GM18507 (cell line): Measurements from ENCODE around the gene NRAP.

Source experiments
- DNase-seq: peaks from one replicate; pipeline ENCODE4 v3.0.0; 2011; ENCODE audit warnings: low read depth; ENCODE audit not compliant: insufficient read length; ENCODE audit errors: extremely low spot score
- FAIRE-seq: peaks from 2 replicates; lab custom pipeline; 2011; peaks lifted over from hg19 to GRCh38; lab: Jason Lieb, UNC

NRAP gene

DNA sequence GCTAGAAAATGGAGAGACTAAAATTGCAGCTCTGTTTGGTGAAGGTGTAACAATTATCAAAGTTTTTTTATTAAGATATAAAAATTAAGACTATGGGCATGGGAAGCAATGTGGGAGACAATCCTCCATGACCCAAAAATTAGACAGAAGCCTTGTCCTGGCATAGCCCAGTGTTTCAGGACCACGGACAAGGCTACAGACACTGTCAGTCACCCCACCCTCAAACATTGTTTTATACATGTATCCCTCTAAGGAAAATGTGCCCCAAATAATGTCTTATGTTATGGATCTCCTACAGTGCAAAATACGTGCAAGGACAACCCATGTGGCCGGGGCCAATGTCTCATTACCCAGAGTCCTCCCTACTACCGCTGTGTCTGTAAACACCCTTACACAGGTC lies 87.0 kb downstream of the NRAP start:
- no peak for DNase-seq
- FAIRE-seq: no peak

DNA sequence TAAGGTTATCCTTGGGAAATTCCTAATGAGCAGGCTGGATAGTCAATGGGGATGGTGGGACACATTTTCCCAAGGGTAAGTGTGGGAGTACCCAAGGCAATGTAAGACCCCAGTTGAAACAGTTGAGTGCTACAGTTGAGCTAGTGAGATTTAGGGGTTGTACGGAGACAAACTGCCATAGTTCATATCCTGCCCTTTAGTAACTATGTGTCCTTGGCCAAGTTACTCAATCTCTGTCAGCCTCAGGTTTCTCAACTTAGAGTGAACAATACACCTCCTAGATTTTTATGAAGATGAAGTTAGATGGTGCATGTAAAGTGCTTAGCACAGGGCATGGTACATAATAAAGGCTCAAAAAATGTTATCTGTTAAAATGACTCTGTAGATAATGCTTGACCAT lies 90.5 kb downstream of the NRAP start:
- DNase-seq (no peak), FAIRE-seq (no peak)

- DNase-seq: no peak
- no peak for FAIRE-seq
These were observed 91.1 kb downstream of the NRAP start for GRCh38 chr10:113572520-113573290.

DNA sequence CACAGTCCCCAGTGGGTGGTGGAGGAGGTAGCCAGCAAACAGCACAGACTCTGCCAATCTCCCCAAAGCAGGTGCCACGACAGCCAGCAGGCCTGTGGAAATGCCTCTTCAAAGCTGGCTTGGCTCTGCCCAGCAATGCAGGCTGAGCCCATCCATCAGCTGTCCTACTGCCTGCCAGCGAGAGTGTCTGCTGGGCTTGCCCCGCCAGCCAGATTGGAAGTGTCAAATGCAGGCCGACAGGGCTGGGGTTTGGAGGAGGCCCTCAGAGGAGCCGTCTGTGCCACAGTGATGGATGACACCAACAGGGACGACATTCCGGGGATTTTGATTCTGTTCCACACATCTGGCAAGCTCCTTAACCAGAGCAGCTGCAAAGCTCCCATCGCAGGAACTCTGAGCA lies 94.3 kb downstream of the NRAP start:
- DNase-seq (no peak), FAIRE-seq (no peak)

DNA sequence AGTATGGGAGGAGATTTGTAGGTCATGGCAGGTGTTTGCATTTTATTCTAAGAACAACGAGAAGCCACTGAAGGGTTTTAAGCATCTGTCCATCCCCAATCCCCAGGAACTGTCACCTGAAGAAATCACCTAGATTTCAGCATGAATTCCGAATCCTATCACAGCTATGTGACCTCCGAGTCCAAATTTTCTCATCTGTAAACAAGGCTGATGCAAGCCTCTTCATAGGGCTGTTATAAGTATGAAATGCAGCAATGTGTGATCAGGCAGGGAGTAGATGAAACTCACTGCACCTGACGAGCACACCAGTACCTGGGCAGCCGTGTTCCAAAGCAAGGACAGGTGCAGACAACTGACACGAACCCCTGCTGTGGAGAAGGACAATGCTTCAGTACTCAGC lies 97.0 kb downstream of the NRAP start:
- no peak for FAIRE-seq
- no peak for DNase-seq

DNA sequence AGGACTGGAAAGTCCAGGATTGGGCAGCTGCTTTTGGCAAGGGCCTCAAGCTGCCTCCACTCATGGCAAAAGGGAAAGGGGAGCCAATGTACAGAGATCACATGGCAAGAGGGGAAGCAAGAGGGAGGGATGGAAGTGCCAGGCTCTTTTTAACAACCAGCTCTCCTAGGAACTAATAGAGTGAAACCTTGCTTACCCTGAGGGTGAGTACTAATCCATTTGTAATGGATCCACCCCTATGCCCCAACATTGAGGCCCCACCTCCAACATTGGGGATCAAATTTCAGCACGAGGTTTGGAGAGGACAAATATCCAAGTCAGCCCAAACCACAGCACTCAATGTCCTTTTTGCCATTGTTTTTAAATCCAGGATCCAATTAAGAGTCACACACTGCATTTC lies 98.5 kb downstream of the NRAP start:
- DNase-seq: no peak
- no peak for FAIRE-seq

- FAIRE-seq (peak; percentile 87), DNase-seq (peak; percentile 70)
These were observed 100.3 kb downstream of the NRAP start for GRCh38 chr10:113563306-113564088.

GRCh38 chr10:113562704-113563103 lies 101.1 kb downstream of the NRAP start:
- FAIRE-seq (no peak), DNase-seq (no peak)

- FAIRE-seq (no peak), DNase-seq (no peak)
These were observed 101.8 kb downstream of the NRAP start for GRCh38 chr10:113562069-113562468.

- DNase-seq (no peak), FAIRE-seq (no peak)
These were observed 102.6 kb downstream of the NRAP start for GRCh38 chr10:113561214-113561613.

DNA sequence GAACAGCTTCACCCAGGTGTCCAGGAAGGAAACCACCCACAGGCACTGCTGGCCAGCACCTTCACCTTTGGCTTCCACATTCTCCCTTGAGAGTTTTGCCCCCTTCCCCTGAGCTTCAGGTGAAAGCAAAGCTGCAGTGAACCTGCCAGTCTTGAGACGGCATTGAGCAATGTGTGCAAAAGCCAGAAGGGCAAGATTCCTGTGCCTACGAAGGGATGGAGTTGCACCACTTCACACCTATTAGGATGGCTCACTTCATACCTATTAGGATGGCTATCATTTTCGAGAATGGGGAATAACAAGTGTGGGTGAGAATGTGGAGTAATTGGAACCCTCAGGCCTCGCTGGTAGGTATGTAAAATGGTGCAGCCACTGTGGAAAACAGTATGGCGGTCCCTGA lies 103.8 kb downstream of the NRAP start:
- FAIRE-seq: no peak
- DNase-seq: no peak

- DNase-seq (no peak), FAIRE-seq (no peak)
These were observed 105.9 kb downstream of the NRAP start for GRCh38 chr10:113557903-113558321.

- no peak for FAIRE-seq
- no peak for DNase-seq
These were observed 106.4 kb downstream of the NRAP start for GRCh38 chr10:113557424-113557862.

- FAIRE-seq (no peak), DNase-seq (no peak)
These were observed 108.1 kb downstream of the NRAP start for GRCh38 chr10:113555751-113556150.

GRCh38 chr10:113555245-113555644 lies 108.6 kb downstream of the NRAP start:
- no peak for DNase-seq
- no peak for FAIRE-seq

- FAIRE-seq (no peak), DNase-seq (no peak)
These were observed 109.6 kb downstream of the NRAP start for GRCh38 chr10:113554214-113554613.

- FAIRE-seq (no peak), DNase-seq (no peak)
These were observed 110.7 kb downstream of the NRAP start for GRCh38 chr10:113553149-113553548.

GRCh38 chr10:113552701-113553100 lies 111.1 kb downstream of the NRAP start, which contains the start of gene HABP2:
HABP2 (plus strand) TSS chr10:113553053; CDS start chr10:113553122, 69 bp downstream.
- FAIRE-seq: no peak

GRCh38 chr10:113552014-113552413 lies 111.8 kb downstream of the NRAP start:
- FAIRE-seq: no peak
- DNase-seq: no peak

More at GRCh38 chr10:113552701-113553100, 111.1 kb downstream of the NRAP start, which contains the start of gene HABP2:
- no peak for DNase-seq

- no peak for FAIRE-seq
- DNase-seq: no peak
These were observed 113.5 kb downstream of the NRAP start for GRCh38 chr10:113550365-113550764.

GRCh38 chr10:113549856-113550255 lies 114.0 kb downstream of the NRAP start:
- no peak for FAIRE-seq
- DNase-seq: no peak
